HG03442 (cell line): ENCODE data around the gene THOC5.
"Not testable (repeated sequence)": the region's sequence is repeated elsewhere in the genome, so short reads cannot be mapped to it uniquely, and the experiment has no call there.

Experiments
- ATAC-seq: cut with Tn5 transposase; IDR thresholded peaks from one replicate; pipeline ENCODE4 v1.9.1; 2021; ENCODE audit warnings: mild to moderate bottlenecking, moderate library complexity; ENCODE audit not compliant: unreplicated experiment

The THOC5 gene

DNA sequence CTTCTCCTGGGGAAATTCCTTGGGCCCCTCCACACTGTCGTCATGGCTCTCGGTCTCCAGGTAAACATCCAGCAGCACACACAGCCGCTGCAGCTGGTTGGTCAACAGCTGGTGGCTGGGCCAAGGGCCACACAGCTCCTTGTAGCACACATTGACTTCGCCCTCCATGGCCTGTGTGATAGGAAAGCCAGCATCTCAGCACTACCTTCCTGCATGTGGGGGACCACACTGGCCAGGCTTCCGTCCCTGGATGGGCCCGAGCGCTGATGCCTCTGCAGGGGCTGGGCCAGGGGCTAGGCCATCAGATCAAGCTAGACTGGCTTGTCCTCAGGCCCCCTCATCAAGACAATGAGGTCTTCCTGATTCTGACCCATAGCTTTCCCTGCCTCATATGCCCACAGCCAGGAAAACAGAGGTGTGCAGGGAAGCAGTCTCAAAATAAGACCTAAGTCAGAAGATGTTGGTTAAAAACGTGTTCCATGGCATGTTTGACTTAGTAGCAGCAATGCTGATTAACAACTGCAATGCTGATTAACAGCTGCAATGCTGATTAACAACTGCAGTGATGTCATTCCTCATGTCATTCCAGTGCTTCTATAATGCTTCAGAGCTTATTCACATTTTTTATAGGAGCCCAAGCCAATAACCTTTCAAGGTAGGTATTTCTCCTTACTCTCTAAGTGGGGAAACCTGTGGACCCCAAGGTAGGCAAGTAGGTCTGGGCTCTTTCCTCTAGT lies 42.3 kb downstream of the THOC5 start:
- ATAC-seq: no peak

DNA sequence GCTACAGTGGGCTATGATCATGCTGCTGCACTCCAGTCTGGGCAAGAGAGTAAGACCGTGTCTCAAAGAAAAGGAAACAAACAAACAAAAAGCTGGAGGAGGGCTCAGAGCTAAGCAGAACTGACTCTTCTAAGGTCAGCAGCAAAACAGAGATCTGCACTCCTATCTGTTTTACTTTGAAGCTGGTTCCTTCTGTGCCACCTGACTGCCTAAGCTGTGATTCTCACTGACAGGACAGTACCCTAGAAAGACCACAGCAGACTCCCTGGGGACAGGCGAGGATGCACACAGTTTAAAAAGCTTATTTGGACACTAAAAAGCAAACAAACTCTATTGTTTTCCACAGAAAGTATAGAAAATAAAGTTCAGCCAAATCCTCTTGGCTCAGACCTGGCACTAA lies 43.0 kb downstream of the THOC5 start:
- no peak for ATAC-seq

DNA sequence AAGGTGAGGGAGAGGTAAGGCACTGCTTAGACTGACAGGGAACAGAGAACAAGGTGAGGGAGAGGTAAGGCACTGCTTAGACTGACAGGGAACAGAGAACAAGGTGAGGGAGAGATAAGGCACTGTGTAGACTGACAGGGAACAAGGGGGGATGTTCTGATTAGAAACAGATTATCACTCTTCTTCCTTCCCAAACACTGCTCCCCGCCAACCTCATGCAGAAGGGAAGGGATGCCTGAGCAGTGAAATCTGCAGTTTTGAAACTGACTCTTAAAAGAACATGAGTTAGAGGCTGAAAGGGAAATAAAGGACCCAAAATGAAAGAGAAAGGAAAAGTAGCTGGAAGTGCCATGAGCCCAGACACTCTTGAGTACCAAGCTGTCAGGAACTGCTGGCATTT lies 43.7 kb downstream of the THOC5 start:
- ATAC-seq: no peak

DNA sequence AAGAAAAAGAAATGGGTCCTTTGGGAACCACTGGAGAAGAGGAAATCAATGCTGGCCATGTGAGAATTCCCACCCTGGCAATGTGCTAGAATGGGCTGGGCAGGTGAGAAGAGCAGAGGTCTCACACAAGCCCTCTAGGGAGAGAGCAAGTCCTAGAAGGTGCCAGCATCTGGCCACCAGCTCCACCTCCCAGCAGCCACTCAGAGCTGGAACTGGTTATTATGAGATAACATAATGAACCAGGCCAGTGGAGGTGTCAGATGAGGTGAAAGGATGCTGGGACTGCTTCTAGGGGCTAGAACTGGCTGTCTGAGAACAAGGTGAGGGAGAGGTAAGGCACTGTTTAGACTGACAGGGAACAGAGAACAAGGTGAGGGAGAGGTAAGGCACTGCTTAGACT lies 44.3 kb downstream of the THOC5 start:
- ATAC-seq: no peak

- no peak for ATAC-seq
Observed at GRCh38 chr22:29503811-29504372, 49.7 kb downstream of the THOC5 start.

- no peak for ATAC-seq
Observed at GRCh38 chr22:29499852-29500251, 53.7 kb downstream of the THOC5 start.

GRCh38 chr22:29493636-29494035 lies 59.9 kb downstream of the THOC5 start:
- ATAC-seq: no peak

DNA sequence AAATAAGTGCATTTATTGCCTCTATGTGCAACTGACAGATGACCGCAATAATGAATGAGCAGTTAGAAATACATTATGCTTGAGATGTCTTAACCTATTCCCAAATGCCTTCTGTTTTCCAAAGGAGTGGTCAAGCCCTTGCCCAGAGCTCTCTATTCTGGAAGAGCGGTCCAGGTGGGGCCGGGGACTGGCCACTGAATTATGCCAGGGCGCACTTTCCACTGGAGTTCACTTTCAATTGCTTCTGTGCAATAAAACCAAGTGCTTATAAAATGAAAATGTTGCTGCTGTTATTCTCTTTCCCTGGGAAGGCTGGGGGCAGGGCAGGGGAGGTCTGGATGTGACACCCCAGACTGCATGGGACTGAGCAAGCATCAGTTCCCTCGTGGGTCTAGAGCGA lies 62.5 kb downstream of the THOC5 start:
- no peak for ATAC-seq

- not testable (repeated sequence) for ATAC-seq
Observed at GRCh38 chr22:29489127-29489780, 64.3 kb downstream of the THOC5 start.

- no peak for ATAC-seq
Observed at GRCh38 chr22:29487426-29487986, 66.1 kb downstream of the THOC5 start.

DNA sequence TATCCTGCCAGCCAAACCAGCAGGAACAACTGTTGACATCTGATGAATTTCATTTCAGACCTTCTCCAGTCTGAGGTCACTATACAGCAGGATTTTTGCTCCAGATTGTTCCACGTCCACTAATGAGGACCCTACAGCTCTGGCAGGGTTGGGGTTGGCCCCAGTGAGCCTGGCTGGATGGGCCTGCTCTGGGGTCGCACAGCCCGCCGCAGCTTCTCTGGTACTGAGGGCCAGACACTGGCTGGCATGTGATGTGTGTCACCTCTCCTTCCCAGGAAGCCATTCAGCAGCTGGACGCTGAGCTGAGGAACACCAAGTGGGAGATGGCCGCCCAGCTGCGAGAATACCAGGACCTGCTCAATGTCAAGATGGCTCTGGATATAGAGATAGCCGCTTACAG lies 68.1 kb downstream of the THOC5 start:
- no peak for ATAC-seq

- ATAC-seq: no peak
Observed at GRCh38 chr22:29484642-29485041, 68.9 kb downstream of the THOC5 start.

GRCh38 chr22:29483254-29483653 lies 70.3 kb downstream of the THOC5 start:
- no peak for ATAC-seq

DNA sequence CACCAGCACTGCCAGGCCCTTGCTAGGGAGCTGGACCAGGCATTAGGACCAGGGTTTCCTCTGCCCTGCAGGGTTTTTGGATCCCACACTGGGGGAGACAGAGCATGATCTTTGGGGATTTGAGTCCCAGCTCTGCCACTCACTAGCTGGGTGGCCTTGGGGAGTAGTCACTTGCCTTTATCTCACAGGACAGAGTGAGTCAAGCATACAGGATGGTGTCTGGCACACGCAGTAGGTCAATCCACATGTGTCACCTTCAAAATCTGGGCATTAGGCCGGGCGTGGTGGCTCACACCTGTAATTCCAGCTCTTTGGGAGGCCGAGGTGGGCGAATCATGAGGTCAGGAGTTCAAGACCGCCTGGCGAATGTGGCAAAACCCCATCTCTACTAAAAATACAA lies 70.8 kb downstream of the THOC5 start:
- no peak for ATAC-seq

- no peak for ATAC-seq
Observed at GRCh38 chr22:29482253-29482652, 71.3 kb downstream of the THOC5 start.

GRCh38 chr22:29481265-29482000 lies 72.1 kb downstream of the THOC5 start:
- ATAC-seq: no peak

GRCh38 chr22:29480512-29481264 lies 72.9 kb downstream of the THOC5 start:
- no peak for ATAC-seq

GRCh38 chr22:29480262-29480511 lies 73.4 kb downstream of the THOC5 start:
- no peak for ATAC-seq

- ATAC-seq: no peak
Observed at GRCh38 chr22:29479417-29480261, 73.9 kb downstream of the THOC5 start, which contains the start of gene NEFH. NEFH (plus strand) TSS chr22:29480218; CDS start chr22:29480263, 45 bp downstream.
